Fibroblast of the aortic adventitia (primary cell): ENCODE results near the gene PPT1. TPM values are rescaled to one million over a fixed set of nuclear protein-coding genes. Genes with fewer than 3 reads are reported as not detected.

Source experiments
- DNase-seq: peaks from one replicate; pipeline ENCODE4 v3.0.0-alpha.2; 2010; ENCODE audit warnings: low read depth
- H3K4me3 ChIP-seq: 2 replicates; pipeline ENCODE4 v1.5.1; 2011; ENCODE audit warnings: low read depth, mild to moderate bottlenecking, control low read depth, low read length, moderate library complexity
- total RNA-seq: library from RNA; depleted of rRNA; stranded (reverse); fragments of >200 nt; gene quantifications from 2 replicates; pipeline ENCODE4 v1.2.3, GENCODE V29; 2012; ENCODE audit warnings: low replicate concordance
- TF ChIP-seq, protein P1 (sequence below): IDR thresholded peaks from 2 replicates; pipeline ENCODE4 v1.5.1; 2011; ENCODE audit warnings: mild to moderate bottlenecking, low read length, control low read depth, inconsistent platforms; ENCODE audit not compliant: insufficient read depth

PPT1 gene
- total RNA-seq, 1 donor, result 44.2 TPM

DNA sequence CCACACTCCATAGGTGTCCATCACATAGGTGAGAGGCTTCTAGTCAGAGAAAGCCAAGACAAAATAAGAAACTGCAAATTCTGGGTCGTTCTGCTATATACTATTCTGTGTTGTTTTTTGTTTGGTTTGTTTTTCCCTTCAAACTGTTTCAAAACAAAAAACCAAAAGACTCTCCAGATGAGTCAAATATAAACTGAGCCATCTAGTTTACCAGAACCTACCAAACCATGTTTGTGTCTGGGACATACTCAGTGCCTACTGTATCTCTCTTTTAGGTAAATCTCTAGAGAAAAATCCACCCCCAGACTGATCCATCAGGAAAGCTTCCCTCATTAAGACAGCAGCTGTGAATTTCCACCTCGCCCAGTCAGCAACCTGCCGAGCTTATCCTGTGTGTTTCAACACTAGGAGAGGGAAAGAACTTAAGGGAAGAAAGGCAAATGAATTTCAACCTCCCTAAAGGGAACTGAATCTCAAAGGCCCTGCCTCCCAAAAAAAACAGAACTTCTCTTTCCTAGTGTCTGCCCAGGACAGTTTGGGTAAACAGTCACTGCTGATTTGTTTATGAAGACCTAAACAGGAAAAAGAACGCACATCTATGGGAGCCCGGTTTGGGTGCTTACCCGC is 17.2 kb downstream of the PPT1 start:
- TF ChIP-seq, protein P1, sequence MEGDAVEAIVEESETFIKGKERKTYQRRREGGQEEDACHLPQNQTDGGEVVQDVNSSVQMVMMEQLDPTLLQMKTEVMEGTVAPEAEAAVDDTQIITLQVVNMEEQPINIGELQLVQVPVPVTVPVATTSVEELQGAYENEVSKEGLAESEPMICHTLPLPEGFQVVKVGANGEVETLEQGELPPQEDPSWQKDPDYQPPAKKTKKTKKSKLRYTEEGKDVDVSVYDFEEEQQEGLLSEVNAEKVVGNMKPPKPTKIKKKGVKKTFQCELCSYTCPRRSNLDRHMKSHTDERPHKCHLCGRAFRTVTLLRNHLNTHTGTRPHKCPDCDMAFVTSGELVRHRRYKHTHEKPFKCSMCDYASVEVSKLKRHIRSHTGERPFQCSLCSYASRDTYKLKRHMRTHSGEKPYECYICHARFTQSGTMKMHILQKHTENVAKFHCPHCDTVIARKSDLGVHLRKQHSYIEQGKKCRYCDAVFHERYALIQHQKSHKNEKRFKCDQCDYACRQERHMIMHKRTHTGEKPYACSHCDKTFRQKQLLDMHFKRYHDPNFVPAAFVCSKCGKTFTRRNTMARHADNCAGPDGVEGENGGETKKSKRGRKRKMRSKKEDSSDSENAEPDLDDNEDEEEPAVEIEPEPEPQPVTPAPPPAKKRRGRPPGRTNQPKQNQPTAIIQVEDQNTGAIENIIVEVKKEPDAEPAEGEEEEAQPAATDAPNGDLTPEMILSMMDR, result no peak
- H3K4me3 ChIP-seq, result no peak overlapping the region

DNA sequence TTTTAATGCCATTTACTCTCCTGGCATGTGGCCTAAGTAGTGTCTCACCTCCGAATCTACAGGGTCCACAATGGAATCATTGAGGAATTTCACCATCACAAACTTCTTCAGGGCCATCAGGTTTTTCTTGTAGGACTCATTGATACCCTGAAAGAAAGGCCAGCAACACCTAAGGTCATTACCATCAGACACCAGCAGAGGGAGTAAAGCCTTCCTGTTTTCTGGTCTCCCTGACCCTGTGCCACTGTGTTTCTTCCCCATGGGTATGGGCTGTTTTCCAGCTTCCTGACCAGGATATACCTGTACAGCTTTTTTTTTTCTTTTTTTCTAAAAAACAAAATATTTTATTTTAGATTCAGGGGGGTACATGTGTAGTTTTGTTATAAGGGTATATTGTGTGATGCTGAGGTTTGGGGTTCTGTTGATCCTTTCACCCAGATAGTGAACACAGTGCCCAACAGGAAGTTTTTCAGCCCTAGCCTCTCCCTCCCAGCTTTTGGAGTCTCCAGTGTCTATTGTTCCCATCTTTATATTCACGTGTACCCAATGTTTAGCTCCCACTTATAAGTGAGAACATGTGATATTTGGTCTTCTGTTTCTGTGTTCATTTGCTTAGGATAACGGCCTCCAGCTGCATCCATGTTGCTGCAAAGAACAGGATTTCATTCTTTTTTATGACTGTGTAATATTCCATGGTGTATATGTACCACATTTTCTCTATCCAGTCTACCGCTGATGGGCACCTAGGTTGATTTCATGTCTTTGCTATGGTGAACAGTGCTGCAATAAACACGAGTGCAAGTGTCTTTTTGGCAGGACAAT is 18.3 kb downstream of the PPT1 start:
- TF ChIP-seq, protein P1, result peak; percentile 82
- no peak overlapping the region for H3K4me3 ChIP-seq
- peak; percentile 64 for DNase-seq

More for the DNA sequence above, 17.2 kb downstream of the PPT1 start:
- DNase-seq, result no peak

DNA sequence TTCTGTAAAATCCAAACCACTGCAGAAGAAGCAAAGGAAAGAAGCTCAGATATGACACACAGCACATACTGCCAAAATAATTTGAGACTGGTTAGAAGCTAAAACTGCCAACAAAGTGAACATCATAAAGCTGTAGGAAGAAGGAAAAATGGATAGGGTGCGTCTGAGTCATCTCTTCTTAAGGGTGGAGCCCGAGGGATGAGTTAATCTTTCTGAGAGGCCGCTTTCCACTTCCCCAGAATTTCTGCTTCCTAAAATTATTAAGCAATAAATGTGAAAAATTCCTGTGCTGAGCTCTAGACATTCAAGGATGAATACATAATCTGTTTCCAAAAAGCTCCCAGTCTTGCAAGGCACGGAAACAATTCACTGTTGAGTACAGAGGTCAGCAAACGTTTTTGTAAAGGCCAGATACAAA is 20.1 kb downstream of the PPT1 start:
- H3K4me3 ChIP-seq, result no peak overlapping the region
- peak; percentile 95 for DNase-seq
- TF ChIP-seq, protein P1, result no peak

DNA sequence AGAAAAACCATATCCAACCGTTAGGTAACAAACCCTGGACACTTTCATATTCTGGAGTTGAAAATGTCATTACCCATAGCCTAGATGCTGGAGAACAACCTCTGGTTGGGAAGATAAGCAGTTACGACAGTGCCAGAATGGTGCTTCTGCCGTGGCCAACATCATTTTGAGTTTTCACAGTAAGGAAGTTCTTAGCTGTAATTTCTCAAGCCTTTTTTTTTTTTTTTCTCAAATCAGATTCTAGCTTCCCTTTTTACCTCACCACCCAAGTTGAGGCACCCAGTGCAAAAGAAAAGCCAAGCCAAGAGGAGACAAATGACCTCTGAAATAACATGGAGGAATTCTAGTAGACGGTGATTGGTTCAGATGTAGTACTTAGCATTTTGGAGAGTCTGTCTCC is 21.8 kb downstream of the PPT1 start:
- H3K4me3 ChIP-seq, result no peak overlapping the region
- TF ChIP-seq, protein P1, result no peak
- no peak for DNase-seq

DNA sequence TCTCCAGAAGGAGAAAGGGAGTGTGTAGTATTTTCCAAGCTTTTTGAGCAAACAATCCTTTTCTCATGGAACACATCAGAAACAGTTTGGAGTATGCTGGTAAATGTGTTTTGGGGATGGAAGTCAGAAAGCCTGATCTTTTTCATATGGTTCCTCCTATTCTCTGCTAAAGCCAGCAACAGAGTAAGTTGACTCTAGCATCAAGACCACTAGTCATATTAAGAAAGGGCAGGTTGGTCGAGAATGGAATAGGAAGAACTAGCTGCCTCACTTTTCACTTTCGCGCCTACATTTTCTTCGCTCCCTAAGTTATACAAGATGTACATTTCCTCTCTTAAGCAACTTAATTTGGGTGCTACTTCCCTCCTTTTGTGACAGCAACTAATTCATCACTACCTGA is 24.0 kb downstream of the PPT1 start:
- DNase-seq, result no peak
- no peak overlapping the region for H3K4me3 ChIP-seq
- TF ChIP-seq, protein P1, result no peak

DNA sequence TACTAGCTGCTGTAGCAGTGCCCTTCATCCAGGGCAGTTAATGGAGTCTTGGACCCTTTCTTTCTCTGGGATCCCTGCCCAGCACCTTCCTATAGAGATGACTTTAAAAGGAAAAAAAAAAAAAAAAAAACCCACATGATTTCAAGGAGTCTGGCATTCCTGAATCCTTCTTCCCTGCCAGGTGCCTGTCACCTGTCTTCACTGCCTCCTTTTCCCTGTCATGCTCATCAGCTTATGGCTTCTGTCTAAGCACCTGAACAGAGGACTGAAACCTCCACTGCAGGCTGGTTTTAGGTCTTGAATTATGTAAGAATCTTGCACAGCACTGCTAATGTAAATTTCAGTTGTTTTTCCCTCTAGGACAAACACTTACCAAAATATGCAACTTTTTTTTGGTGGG is 24.9 kb downstream of the PPT1 start:
- TF ChIP-seq, protein P1, result no peak
- DNase-seq, result no peak
- H3K4me3 ChIP-seq, result no peak overlapping the region
